ENCODE measurements around the gene DDX39A.

DNA sequence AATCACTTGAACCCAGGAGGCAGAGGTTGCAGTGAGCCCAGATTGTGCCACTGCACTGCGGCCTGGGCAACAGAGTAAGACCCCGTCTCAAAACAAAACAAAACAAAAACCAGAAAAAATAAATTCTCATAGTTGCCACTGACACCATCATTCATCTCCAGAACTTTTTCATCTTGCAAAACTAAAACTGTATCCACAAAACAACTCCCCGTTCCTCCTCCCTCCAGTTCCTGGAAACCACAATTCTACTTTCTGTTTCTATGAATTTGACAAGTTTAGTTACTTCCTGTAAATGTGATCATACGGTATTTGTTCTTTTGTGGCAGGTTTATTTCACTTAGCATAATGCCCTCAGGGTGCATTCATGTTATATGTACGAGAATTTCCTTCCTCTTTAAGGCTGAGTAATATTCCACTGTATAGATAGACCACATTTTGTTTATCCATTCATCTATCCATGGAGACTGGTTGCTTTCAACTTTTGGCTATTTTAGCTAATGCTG, 51.1 kb downstream of the DDX39A start:
- TF ChIP-seq, protein P1, sequence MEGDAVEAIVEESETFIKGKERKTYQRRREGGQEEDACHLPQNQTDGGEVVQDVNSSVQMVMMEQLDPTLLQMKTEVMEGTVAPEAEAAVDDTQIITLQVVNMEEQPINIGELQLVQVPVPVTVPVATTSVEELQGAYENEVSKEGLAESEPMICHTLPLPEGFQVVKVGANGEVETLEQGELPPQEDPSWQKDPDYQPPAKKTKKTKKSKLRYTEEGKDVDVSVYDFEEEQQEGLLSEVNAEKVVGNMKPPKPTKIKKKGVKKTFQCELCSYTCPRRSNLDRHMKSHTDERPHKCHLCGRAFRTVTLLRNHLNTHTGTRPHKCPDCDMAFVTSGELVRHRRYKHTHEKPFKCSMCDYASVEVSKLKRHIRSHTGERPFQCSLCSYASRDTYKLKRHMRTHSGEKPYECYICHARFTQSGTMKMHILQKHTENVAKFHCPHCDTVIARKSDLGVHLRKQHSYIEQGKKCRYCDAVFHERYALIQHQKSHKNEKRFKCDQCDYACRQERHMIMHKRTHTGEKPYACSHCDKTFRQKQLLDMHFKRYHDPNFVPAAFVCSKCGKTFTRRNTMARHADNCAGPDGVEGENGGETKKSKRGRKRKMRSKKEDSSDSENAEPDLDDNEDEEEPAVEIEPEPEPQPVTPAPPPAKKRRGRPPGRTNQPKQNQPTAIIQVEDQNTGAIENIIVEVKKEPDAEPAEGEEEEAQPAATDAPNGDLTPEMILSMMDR (IDR thresholded peaks at IDR 0.05): no peak
- no peak for TF ChIP-seq POLR2A (IDR thresholded peaks at IDR 0.05)
